ENCODE results near the gene COG1. TPM values are rescaled to one million over a fixed set of nuclear protein-coding genes. Genes with fewer than 3 reads are reported as not detected.

The COG1 gene
- total RNA-seq, 1 experiment from 2014 or later = 24.1 TPM

DNA sequence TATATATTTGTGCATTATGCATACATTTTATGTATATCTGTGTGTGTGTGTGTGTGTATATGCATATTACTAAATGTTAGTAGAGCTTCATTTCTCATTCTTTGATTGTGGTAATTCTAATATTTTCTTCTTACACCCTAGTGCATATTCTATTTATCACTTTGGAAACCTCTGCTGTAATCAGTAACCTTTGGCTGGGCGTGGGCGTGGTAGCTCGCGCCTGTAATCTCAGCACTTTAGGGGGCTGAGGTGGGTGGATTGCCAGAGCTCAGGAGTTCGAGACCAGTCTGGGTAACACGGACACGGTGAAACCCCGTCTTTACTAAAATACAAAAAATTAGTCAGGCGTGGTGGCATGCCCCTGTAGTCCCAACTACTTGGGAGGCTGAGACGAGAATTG, 41.9 kb downstream of the COG1 start:
- ATAC-seq = no peak
- H3K79me2 ChIP-seq (ENCODE audit: low read length) = peaks cover 62% of the 10 kb centered on the region
- H3K27me3 ChIP-seq (ENCODE audit: low read length) = no peaks in the 10 kb centered on the region
- H3F3A ChIP-seq (ENCODE audit: low read length, unreplicated experiment) = no peaks in the 10 kb centered on the region
- peaks cover 5% of the 10 kb centered on the region; the same call in 1 of the 2 replicates for H4K20me1 ChIP-seq (ENCODE audit: low read length)
- no peak overlapping the region for H3K9ac ChIP-seq (ENCODE audit: low read length)
- peaks cover 24% of the 10 kb centered on the region for H3K36me3 ChIP-seq (ENCODE audit: low read depth, low read length)
- H3K9me2 ChIP-seq (replicated peaks; ENCODE audit: low read length) = no peaks in the 10 kb centered on the region
- POLR2A ChIA-PET (ENCODE audit: unreplicated experiment) = no interaction called here
- no peak overlapping the region for H2AFZ ChIP-seq (ENCODE audit: low read length)
- H3K9me3 ChIP-seq (ENCODE audit: low read length) = no peaks in the 10 kb centered on the region
- H3K4me2 ChIP-seq (ENCODE audit: low read length) = no peak overlapping the region
- intact Hi-C loops (cut with micrococcal nuclease) = no loop called here
- no peak for DNase-seq
- peaks cover 16% of the 10 kb centered on the region for H3K4me1 ChIP-seq (ENCODE audit: insufficient read depth, low read length)
- no TSS peak for BruUV-seq (replicated peaks)
- H3K4me3 ChIP-seq (ENCODE audit: low read length) = no peak overlapping the region
- TF ChIP-seq EZH2 (IDR thresholded peaks at IDR 0.05; ENCODE audit: low read length, unreplicated experiment) (no peak), CTCF (conservative IDR thresholded peaks at IDR 0.05; ENCODE audit: low read depth, low read length) (no peak), EZH2phosphoT487 (IDR thresholded peaks at IDR 0.05; ENCODE audit: borderline replicate concordance, low read length) (no peak)
- no peak overlapping the region for H3K27ac ChIP-seq (ENCODE audit: low read length)
- CTCF ChIA-PET = no interaction called here

DNA sequence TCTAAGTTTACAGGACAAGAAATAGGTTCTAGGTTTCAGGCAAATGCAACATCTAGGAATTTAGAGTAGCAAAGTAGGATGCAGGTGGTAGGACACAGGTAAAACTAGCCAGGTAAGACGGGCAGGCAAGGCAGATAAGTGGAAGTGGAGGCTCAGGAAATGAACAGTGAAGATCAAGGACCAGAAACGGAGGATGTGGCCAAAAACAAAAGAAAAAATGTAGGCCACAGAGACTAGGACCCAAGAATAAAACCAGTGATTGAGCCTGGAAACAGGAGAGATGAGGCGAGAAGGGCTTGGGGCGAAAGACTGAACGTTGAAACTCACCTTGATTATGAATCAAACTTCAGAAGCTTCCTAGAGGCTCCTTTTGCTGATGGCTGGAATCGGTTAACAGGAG, 44.9 kb downstream of the COG1 start:
- DNase-seq = no peak
- Histone ChIP-seq H3K4me3 (ENCODE audit: low read length) (no peak overlapping the region), H3K9ac (ENCODE audit: low read length) (no peak overlapping the region), H3K27ac (ENCODE audit: low read length) (no peak overlapping the region), H3K27me3 (ENCODE audit: low read length) (no peaks in the 10 kb centered on the region), H3K9me2 (replicated peaks; ENCODE audit: low read length) (no peaks in the 10 kb centered on the region), H3F3A (ENCODE audit: low read length, unreplicated experiment) (no peaks in the 10 kb centered on the region), H3K36me3 (ENCODE audit: low read depth, low read length) (peaks cover 26% of the 10 kb centered on the region), H2AFZ (ENCODE audit: low read length) (no peak overlapping the region), H3K4me2 (ENCODE audit: low read length) (0 out of 2 replicates have a peak overlapping the region, but pooled peaks have one; percentile 2), H4K20me1 (ENCODE audit: low read length) (no peaks in the 10 kb centered on the region), H3K79me2 (ENCODE audit: low read length) (peaks cover 33% of the 10 kb centered on the region), H3K4me1 (ENCODE audit: insufficient read depth, low read length) (peaks cover 9% of the 10 kb centered on the region), H3K9me3 (ENCODE audit: low read length) (no peaks in the 10 kb centered on the region)
- intact Hi-C loops (cut with micrococcal nuclease) = no loop called here
- BruUV-seq (replicated peaks) = no TSS peak
- CTCF ChIA-PET = no interaction called here
- POLR2A ChIA-PET (ENCODE audit: unreplicated experiment) = no interaction called here
- TF ChIP-seq EZH2 (IDR thresholded peaks at IDR 0.05; ENCODE audit: low read length, unreplicated experiment) = no peak
- no peak for TF ChIP-seq EZH2phosphoT487 (IDR thresholded peaks at IDR 0.05; ENCODE audit: borderline replicate concordance, low read length)
- no peak for TF ChIP-seq CTCF (conservative IDR thresholded peaks at IDR 0.05; ENCODE audit: low read depth, low read length)
- ATAC-seq = no peak

GRCh38 chr17:73240561-73240960, 47.7 kb downstream of the COG1 start:
- H3K9me3 ChIP-seq (ENCODE audit: low read length) = no peaks in the 10 kb centered on the region
- H3K36me3 ChIP-seq (ENCODE audit: low read depth, low read length) = peaks cover 32% of the 10 kb centered on the region; the same call in 1 of the 2 replicates
- peak; percentile 33 for ATAC-seq
- POLR2A ChIA-PET (ENCODE audit: unreplicated experiment) = interaction anchor here (0.6 kb wide), 1 partner anchor 9 kb away, joined by 3 read pairs; no protein-coding TSS in a partner anchor
- no peak overlapping the region for H3K9ac ChIP-seq (ENCODE audit: low read length)
- no peaks in the 10 kb centered on the region for H3K9me2 ChIP-seq (replicated peaks; ENCODE audit: low read length)
- no peak overlapping the region for H3K27ac ChIP-seq (ENCODE audit: low read length)
- H3K27me3 ChIP-seq (ENCODE audit: low read length) = no peaks in the 10 kb centered on the region
- CTCF ChIA-PET = interaction anchor here (0.5 to 0.6 kb wide), 2 partner anchors 129 to 563 kb away, joined by 3 read pairs; no protein-coding TSS in a partner anchor
- H3K4me1 ChIP-seq (ENCODE audit: insufficient read depth, low read length) = no peaks in the 10 kb centered on the region
- H2AFZ ChIP-seq (ENCODE audit: low read length) = no peak overlapping the region
- no TSS peak for BruUV-seq (replicated peaks)
- DNase-seq = peak; percentile 24
- H3F3A ChIP-seq (ENCODE audit: low read length, unreplicated experiment) = no peaks in the 10 kb centered on the region
- intact Hi-C loops (cut with micrococcal nuclease) = no loop called here
- no peak overlapping the region for H3K4me3 ChIP-seq (ENCODE audit: low read length)
- H4K20me1 ChIP-seq (ENCODE audit: low read length) = no peaks in the 10 kb centered on the region
- peaks cover 16% of the 10 kb centered on the region for H3K79me2 ChIP-seq (ENCODE audit: low read length)
- H3K4me2 ChIP-seq (ENCODE audit: low read length) = no peak overlapping the region
- TF ChIP-seq EZH2phosphoT487 (IDR thresholded peaks at IDR 0.05; ENCODE audit: borderline replicate concordance, low read length) (no peak), CTCF (conservative IDR thresholded peaks at IDR 0.05; ENCODE audit: low read depth, low read length) (no peak)
